ENCODE measurements around the gene FOLR1.

FOLR1 gene

DNA sequence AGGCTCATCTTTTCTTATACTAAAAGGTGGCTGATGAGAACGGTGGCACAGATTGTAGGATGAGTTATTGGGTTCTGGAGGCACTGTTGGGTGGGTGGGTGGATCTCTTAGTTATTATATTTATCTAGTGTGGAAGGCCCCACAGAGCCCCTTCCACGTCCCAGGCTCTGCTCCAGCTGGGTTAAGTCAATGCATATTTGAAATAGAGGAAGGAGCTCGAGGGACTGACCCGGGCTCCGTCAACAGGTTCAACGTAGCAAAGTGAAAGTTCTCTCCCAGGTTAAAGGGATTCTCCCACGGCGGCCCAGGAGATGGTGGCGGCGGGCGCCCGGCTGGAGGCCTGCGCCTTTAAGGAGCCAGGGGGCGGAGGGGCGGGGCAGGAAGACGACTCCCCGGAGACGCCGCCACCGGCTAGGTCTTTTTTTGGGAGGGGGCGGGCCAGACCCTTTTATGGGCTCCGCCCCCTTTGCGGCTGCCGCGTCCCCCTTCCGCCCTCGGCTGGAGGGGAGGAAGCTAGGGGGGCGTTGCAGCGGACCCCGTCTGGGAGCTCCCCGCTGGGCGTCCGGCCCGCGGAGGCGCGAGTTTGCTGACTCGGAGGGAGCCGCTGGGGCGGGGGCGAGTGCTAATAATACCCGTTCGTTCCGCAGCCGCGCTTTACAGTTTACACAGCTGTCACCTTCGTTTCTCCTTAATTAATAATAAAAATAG is 31.1 kb downstream of the FOLR1 start:
- Histone ChIP-seq H3K4me1 (ENCODE audit: control insufficient read depth, insufficient read depth, low read length, poor library complexity, severe bottlenecking) (peaks cover 20% of the 10 kb centered on the region), H3K27me3 (replicated peaks; ENCODE audit: control insufficient read depth, insufficient read depth, low read length, poor library complexity, severe bottlenecking) (no peaks in the 10 kb centered on the region), H3K27ac (ENCODE audit: insufficient read depth, low read length, poor library complexity, severe bottlenecking) (peak overlapping the region; percentile 87), H3K9me3 (ENCODE audit: control insufficient read depth, low read length) (no peaks in the 10 kb centered on the region), H3K4me3 (ENCODE audit: insufficient read depth, low read depth, low read length, poor library complexity, severe bottlenecking) (peak overlapping the region; percentile 96), H3K36me3 (ENCODE audit: control insufficient read depth, insufficient read depth, low read length) (no peaks in the 10 kb centered on the region)
- peak; percentile 90 to 92 (median 90) for DNase-seq

GRCh38 chr11:72223615-72224563 is 31.9 kb downstream of the FOLR1 start:
- Histone ChIP-seq H3K9me3 (ENCODE audit: control insufficient read depth, low read length) (no peaks in the 10 kb centered on the region), H3K4me3 (ENCODE audit: insufficient read depth, low read depth, low read length, poor library complexity, severe bottlenecking) (peak overlapping the region; percentile 96), H3K4me1 (ENCODE audit: control insufficient read depth, insufficient read depth, low read length, poor library complexity, severe bottlenecking) (peaks cover 20% of the 10 kb centered on the region), H3K27me3 (replicated peaks; ENCODE audit: control insufficient read depth, insufficient read depth, low read length, poor library complexity, severe bottlenecking) (no peaks in the 10 kb centered on the region), H3K36me3 (ENCODE audit: control insufficient read depth, insufficient read depth, low read length) (peaks cover 2% of the 10 kb centered on the region), H3K27ac (ENCODE audit: insufficient read depth, low read length, poor library complexity, severe bottlenecking) (peak overlapping the region; percentile 87)
- DNase-seq, result peak; percentile 27 to 43 (median 34)

GRCh38 chr11:72224564-72225410 is 32.8 kb downstream of the FOLR1 start, which contains the start of gene INPPL1:
Gene INPPL1 (plus strand): TSS chr11:72224767. CDS start chr11:72224985, 218 bp downstream.
- Histone ChIP-seq H3K4me3 (ENCODE audit: insufficient read depth, low read depth, low read length, poor library complexity, severe bottlenecking) (peak within 1 kb of the TSS; percentile 96), H3K36me3 (ENCODE audit: control insufficient read depth, insufficient read depth, low read length) (peaks cover 11% of the 10 kb centered on the region), H3K27me3 (replicated peaks; ENCODE audit: control insufficient read depth, insufficient read depth, low read length, poor library complexity, severe bottlenecking) (no peaks in the 10 kb centered on the region), H3K4me1 (ENCODE audit: control insufficient read depth, insufficient read depth, low read length, poor library complexity, severe bottlenecking) (peaks cover 20% of the 10 kb centered on the region), H3K9me3 (ENCODE audit: control insufficient read depth, low read length) (no peaks in the 10 kb centered on the region), H3K27ac (ENCODE audit: insufficient read depth, low read length, poor library complexity, severe bottlenecking) (peak within 1 kb of the TSS; percentile 87)
- DNase-seq, result peak in 1 of 3 donors; percentile 24

GRCh38 chr11:72225411-72225951 is 33.5 kb downstream of the FOLR1 start:
- H3K4me3 ChIP-seq (ENCODE audit: insufficient read depth, low read depth, low read length, poor library complexity, severe bottlenecking), result peak overlapping the region; percentile 67
- no peaks in the 10 kb centered on the region for H3K27me3 ChIP-seq (replicated peaks; ENCODE audit: control insufficient read depth, insufficient read depth, low read length, poor library complexity, severe bottlenecking)
- H3K27ac ChIP-seq (ENCODE audit: insufficient read depth, low read length, poor library complexity, severe bottlenecking), result peak overlapping the region; percentile 87
- H3K9me3 ChIP-seq (ENCODE audit: control insufficient read depth, low read length), result no peaks in the 10 kb centered on the region
- H3K36me3 ChIP-seq (ENCODE audit: control insufficient read depth, insufficient read depth, low read length), result peaks cover 18% of the 10 kb centered on the region
- DNase-seq, result no peak
- H3K4me1 ChIP-seq (ENCODE audit: control insufficient read depth, insufficient read depth, low read length, poor library complexity, severe bottlenecking), result peaks cover 20% of the 10 kb centered on the region

DNA sequence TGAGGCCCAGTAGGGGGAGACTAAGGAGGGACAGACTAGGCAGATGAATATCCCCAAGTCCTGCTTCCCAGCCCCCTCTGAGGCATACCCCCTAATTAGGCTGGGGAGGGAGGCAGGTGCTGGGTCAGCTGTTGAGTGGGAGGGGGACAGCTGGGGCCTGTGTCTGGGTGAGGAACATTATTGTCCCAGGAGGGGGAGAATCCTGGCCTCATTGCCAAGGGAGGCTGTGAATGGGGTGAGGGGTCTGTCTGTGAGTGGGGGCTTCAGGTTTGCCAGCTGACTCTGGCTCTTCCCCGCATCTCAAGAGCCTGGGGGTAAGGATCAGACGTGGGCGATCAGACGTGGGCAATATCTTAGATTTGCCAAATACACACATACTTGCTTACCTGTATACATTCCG is 34.8 kb downstream of the FOLR1 start:
- Histone ChIP-seq H3K4me3 (ENCODE audit: insufficient read depth, low read depth, low read length, poor library complexity, severe bottlenecking) (no peak overlapping the region), H3K9me3 (ENCODE audit: control insufficient read depth, low read length) (no peaks in the 10 kb centered on the region), H3K36me3 (ENCODE audit: control insufficient read depth, insufficient read depth, low read length) (peaks cover 28% of the 10 kb centered on the region), H3K27ac (ENCODE audit: insufficient read depth, low read length, poor library complexity, severe bottlenecking) (no peak overlapping the region), H3K27me3 (replicated peaks; ENCODE audit: control insufficient read depth, insufficient read depth, low read length, poor library complexity, severe bottlenecking) (no peaks in the 10 kb centered on the region), H3K4me1 (ENCODE audit: control insufficient read depth, insufficient read depth, low read length, poor library complexity, severe bottlenecking) (peaks cover 20% of the 10 kb centered on the region)
- DNase-seq, result no peak

DNA sequence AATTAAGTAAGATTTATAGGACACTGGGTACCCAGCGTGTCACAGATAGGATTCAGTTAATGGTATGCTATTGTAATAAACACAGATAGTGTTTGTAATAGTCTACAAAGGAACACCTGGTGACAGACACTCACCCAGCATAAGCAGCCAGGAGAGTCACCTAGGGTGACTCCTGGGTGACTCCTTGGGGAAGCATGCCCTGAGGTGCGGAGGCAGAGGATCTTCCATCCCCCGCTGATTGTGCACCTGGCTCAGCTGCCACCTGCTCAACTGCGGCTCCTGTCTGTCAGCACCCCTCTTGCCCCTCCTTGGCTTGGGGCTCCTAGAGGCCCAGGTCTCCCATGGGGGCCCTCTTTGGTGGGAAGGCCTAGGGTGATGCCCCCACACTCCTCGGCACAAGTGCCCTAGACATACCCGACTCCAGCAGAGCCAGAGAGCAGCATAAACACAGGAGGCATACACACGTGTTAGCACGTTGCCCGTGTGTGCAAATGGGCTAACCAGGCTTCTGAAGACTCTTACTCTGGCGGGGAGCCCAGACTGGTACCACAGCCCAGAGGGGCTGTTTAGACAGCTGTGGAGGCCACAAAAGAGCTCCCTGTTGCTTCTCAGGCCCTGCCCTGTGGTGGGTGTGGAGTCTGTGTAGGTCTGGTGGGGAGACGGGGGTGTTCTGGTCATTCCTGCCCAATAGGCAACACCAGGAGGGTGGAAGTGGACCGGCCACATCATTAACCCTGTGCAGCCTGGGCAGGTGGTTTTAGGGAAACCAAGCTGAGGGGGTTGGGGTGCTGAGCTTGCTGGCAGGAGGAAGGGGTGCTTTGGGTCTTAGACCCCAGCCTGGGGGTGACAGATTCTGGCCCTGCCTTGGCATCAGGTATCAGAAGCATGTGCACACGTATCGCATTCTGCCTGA is 35.6 kb downstream of the FOLR1 start:
- Histone ChIP-seq H3K4me3 (ENCODE audit: insufficient read depth, low read depth, low read length, poor library complexity, severe bottlenecking) (no peak overlapping the region), H3K4me1 (ENCODE audit: control insufficient read depth, insufficient read depth, low read length, poor library complexity, severe bottlenecking) (peaks cover 18% of the 10 kb centered on the region), H3K27ac (ENCODE audit: insufficient read depth, low read length, poor library complexity, severe bottlenecking) (no peak overlapping the region), H3K9me3 (ENCODE audit: control insufficient read depth, low read length) (no peaks in the 10 kb centered on the region), H3K27me3 (replicated peaks; ENCODE audit: control insufficient read depth, insufficient read depth, low read length, poor library complexity, severe bottlenecking) (no peaks in the 10 kb centered on the region), H3K36me3 (ENCODE audit: control insufficient read depth, insufficient read depth, low read length) (peaks cover 32% of the 10 kb centered on the region)
- DNase-seq, result no peak

DNA sequence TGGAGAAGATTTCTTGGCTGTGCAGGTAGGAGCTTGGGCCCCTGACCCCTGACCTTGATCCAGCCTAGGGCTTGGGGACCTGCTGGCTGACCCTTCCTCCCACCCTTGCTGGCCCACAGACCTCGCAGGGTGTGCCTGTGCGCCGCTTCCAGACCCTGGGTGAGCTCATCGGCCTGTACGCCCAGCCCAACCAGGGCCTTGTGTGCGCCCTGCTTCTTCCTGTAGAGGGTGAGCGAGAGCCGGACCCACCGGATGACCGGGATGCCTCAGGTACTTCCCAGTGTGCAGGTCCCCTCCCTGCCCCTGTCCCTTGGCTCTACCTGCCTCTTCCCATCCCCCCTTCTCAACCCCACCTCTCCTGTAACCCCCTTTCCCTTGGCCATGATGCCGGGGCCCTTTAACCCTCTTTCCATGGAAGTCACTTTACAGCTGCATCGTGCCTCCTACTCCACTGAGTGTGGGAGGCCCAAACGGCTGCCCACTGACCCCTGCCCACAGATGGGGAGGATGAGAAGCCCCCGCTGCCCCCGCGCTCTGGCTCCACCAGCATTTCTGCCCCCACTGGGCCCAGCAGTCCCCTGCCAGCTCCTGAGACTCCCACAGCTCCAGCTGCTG is 36.4 kb downstream of the FOLR1 start:
- H3K27me3 ChIP-seq (replicated peaks; ENCODE audit: control insufficient read depth, insufficient read depth, low read length, poor library complexity, severe bottlenecking), result no peaks in the 10 kb centered on the region
- peaks cover 38% of the 10 kb centered on the region for H3K36me3 ChIP-seq (ENCODE audit: control insufficient read depth, insufficient read depth, low read length)
- no peaks in the 10 kb centered on the region for H3K9me3 ChIP-seq (ENCODE audit: control insufficient read depth, low read length)
- no peak overlapping the region for H3K27ac ChIP-seq (ENCODE audit: insufficient read depth, low read length, poor library complexity, severe bottlenecking)
- H3K4me1 ChIP-seq (ENCODE audit: control insufficient read depth, insufficient read depth, low read length, poor library complexity, severe bottlenecking), result peaks cover 14% of the 10 kb centered on the region
- DNase-seq, result no peak
- no peak overlapping the region for H3K4me3 ChIP-seq (ENCODE audit: insufficient read depth, low read depth, low read length, poor library complexity, severe bottlenecking)

DNA sequence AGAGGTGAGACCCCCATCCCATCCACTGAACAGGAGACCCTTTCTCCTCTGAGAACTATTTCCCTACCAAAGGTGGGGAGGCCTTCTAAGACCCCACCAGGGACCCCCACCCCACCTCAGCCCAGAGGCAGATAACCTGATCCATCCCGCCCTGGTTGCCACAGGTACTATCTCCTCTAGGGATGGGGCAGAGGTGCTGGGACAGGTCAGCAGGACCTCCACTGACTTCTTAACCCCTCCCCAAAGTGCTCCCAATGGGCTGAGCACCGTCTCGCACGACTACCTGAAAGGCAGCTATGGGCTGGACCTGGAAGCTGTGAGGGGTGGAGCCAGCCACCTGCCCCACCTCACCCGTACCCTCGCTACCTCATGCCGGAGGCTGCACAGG is 36.9 kb downstream of the FOLR1 start:
- Histone ChIP-seq H3K27me3 (replicated peaks; ENCODE audit: control insufficient read depth, insufficient read depth, low read length, poor library complexity, severe bottlenecking) (no peaks in the 10 kb centered on the region), H3K27ac (ENCODE audit: insufficient read depth, low read length, poor library complexity, severe bottlenecking) (no peak overlapping the region), H3K9me3 (ENCODE audit: control insufficient read depth, low read length) (no peaks in the 10 kb centered on the region), H3K4me1 (ENCODE audit: control insufficient read depth, insufficient read depth, low read length, poor library complexity, severe bottlenecking) (peaks cover 14% of the 10 kb centered on the region), H3K4me3 (ENCODE audit: insufficient read depth, low read depth, low read length, poor library complexity, severe bottlenecking) (no peak overlapping the region), H3K36me3 (ENCODE audit: control insufficient read depth, insufficient read depth, low read length) (peaks cover 41% of the 10 kb centered on the region)
- no peak for DNase-seq
